Activated effector memory CD4-positive, alpha-beta T cell treated with anti-CD3 and anti-CD28 coated beads, Interleukin-2, amount 50 U/mL, for 16 hours (primary cell): Measurements from ENCODE around the gene KRTAP9-9.
"Not testable (repeated sequence)": the region's sequence is repeated elsewhere in the genome, so short reads cannot be mapped to it uniquely, and the experiment has no call there.

Source experiments
- DNase-seq: peaks from one replicate; pipeline ENCODE4 v3.0.0-alpha.2; 2020

Gene KRTAP9-9

GRCh38 chr17:41255381-41256290 lies at the start of gene KRTAP9-9:
Gene KRTAP9-9 (plus strand): TSS chr17:41255384.
- DNase-seq: not testable (repeated sequence)

- DNase-seq: no peak
Measured at GRCh38 chr17:41211845-41212466, 43.2 kb upstream of the KRTAP9-9 start.

- DNase-seq: no peak
Measured at GRCh38 chr17:41212524-41213169, 42.5 kb upstream of the KRTAP9-9 start.

DNA sequence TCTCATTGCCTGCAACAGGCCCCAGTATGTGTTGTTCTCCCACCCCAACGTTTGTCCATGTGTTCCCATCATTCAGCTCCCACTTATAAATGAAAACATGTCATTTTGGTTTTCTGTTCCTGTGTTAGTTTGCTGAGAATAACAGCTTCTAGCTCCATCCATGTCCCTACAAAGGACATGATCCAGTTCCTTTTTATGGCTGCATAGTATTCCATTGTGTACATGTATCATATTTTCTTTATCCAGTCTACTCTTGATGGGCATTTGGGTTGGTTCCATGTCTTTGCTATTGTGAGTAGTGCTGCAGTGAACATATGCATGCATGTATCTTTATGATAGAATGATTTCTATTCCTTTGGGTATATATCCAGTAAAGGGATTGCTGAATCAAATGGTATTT lies 39.5 kb upstream of the KRTAP9-9 start:
- DNase-seq: no peak

DNA sequence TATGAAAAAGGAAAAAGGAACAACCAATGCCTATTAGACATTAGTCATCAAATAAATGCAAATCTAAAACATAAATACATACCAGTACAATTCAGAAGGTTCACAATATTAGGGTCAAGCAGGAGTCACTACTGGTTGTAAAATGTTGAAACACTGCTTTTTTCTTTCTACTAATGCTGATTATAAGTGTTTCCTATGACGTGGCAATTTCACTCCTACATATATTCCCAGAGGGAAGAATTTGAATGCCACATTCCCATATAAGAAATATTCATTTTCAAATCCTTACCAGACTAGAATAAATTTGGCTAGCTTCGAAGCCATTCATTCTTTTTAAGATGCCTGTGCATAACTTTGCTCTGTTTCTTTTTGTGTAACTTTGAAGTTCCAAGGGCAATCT lies 31.4 kb upstream of the KRTAP9-9 start:
- no peak for DNase-seq

DNA sequence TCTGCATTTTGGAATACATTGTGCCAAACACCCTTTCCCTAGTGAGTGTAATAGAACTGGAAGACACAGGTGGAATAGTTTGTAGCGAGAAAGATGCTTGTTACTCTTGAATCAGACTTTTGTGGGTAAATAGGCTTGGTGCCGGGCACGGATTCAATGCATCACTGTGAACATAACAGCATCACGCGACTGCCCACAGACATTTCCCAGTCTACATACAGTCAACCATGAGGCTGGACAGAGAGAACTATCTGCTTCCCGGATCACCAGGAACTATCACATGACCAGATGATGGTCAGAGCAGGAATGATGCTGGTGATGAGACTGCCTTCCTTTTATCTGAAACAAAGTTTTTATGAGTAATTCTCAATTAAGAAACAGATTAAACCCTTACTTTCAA lies 29.1 kb upstream of the KRTAP9-9 start:
- no peak for DNase-seq

DNA sequence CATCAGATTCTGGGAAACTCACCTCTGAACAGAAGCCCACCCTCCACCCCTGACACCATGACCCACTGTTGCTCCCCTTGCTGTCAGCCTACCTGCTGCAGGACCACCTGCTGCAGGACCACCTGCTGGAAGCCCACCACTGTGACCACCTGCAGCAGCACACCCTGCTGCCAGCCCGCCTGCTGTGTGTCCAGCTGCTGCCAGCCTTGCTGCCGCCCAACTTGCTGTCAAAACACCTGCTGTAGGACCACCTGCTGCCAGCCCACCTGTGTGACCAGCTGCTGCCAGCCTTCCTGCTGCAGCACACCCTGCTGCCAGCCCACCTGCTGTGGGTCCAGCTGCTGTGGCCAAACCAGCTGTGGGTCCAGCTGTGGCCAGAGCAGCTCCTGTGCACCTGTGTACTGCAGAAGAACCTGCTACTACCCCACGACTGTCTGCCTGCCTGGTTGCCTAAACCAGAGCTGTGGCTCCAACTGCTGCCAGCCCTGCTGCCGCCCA lies 28.5 kb upstream of the KRTAP9-9 start, which contains the start of gene KRTAP9-2:
KRTAP9-2 (plus strand) TSS at position 51 of the 498 bp plus-strand sequence; CDS start at position 58, 7 bp downstream.
- DNase-seq: not testable (repeated sequence)

GRCh38 chr17:41230094-41230493 lies 25.1 kb upstream of the KRTAP9-9 start:
- no peak for DNase-seq

DNA sequence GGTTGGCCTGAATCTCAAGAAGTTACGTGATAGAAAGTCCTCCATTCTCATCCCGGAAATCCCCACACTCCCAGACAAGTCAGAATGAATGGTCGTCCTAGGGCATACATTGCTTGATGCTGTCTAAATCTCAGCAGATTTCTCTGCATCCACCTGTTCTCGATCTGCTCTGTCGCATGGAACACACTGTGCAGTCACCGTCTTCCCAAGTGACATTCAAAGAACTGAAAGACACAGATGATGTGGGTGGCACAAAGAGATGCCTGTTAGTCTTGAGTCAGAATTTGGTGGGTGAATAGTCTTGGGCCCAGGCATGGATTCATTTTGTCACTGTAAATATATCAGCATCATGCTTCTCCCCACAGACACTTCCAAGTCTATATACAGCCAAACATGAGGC lies 23.5 kb upstream of the KRTAP9-9 start:
- DNase-seq: no peak

DNA sequence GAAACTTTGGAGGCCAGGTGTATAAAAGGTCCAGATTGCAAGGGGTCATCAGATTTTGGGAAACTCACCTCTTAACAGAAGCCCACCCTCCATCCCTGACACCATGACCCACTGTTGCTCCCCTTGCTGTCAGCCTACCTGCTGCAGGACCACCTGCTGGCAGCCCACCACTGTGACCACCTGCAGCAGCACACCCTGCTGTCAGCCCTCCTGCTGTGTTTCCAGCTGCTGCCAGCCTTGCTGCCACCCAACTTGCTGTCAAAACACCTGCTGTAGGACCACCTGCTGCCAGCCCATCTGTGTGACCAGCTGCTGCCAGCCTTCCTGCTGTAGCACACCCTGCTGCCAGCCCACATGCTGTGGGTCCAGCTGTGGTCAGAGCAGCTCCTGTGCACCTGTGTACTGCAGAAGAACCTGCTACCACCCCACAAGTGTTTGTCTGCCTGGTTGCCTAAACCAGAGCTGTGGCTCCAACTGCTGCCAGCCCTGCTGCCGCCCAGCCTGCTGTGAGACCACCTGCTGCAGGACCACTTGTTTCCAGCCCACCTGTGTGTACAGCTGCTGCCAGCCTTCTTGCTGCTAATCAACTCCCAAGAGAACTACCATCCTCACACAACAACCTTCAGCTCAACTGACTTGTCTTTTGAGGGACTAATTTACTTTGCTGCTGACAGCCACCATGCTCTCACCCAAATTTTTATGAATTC lies 22.6 kb upstream of the KRTAP9-9 start, which contains the start of gene KRTAP9-3:
KRTAP9-3 (plus strand) TSS at position 51 of the 707 bp plus-strand sequence; CDS start at position 104, 53 bp downstream.
- not testable (repeated sequence) for DNase-seq

GRCh38 chr17:41237116-41237515 lies 18.1 kb upstream of the KRTAP9-9 start:
- not testable (repeated sequence) for DNase-seq

GRCh38 chr17:41237949-41238437 lies 17.2 kb upstream of the KRTAP9-9 start, which contains the start of gene KRTAP9-8:
Gene KRTAP9-8 (plus strand): TSS chr17:41237999. CDS start chr17:41238052, 53 bp downstream.
- DNase-seq: not testable (repeated sequence)

GRCh38 chr17:41246995-41247787 lies 8.0 kb upstream of the KRTAP9-9 start:
- DNase-seq: not testable (repeated sequence)

- not testable (repeated sequence) for DNase-seq
Measured at GRCh38 chr17:41249637-41250240, 5.4 kb upstream of the KRTAP9-9 start, which contains the start of gene KRTAP9-4. Gene KRTAP9-4 (plus strand): TSS chr17:41249687. CDS start chr17:41249721, 34 bp downstream.

DNA sequence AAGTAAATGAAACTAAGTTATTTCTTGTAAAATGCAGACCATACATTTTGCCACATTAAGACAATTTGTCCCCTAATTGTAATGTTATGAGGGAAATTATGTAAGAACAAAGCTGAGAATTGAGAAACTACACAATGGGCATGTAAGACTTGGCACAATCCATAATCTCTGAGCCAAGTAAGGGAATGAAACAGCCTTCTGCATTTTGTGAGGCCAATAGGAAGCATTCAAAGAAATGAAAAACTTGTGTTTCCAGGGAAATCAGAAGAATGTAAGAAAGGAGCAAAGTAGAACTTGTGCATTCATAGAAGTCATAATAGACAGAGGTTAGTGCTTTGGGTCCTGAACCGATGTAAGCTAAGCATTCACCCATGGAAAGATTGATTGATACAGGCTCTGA lies 3.9 kb upstream of the KRTAP9-9 start:
- no peak for DNase-seq

GRCh38 chr17:41254861-41255260 lies 323 bp upstream of the KRTAP9-9 start:
- no peak for DNase-seq

GRCh38 chr17:41256291-41256685 lies 1.1 kb downstream of the KRTAP9-9 start:
- DNase-seq: no peak

- DNase-seq: no peak
Measured at GRCh38 chr17:41258406-41258805, 3.2 kb downstream of the KRTAP9-9 start.

GRCh38 chr17:41263212-41263611 lies 8.0 kb downstream of the KRTAP9-9 start:
- DNase-seq: no peak

DNA sequence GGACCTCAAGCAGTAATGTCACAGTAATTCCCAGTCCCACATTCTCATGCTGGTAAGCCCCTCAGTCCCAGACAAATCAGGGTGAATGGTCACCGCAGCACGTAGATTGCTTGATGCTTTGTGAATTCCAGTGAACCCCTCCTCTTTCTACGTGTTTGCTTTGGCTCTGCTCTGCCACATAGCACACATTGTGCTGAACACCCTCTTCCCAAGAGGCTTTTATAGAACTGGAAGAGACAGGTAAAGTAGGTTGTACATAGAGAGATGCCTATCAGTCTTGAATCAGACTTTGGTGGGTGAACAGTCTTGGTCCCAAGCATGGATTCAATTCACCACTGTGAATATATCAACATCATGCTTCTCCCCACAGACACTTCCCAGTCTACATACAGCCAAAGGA lies 9.4 kb downstream of the KRTAP9-9 start:
- DNase-seq: no peak

GRCh38 chr17:41265078-41265477 lies 9.9 kb downstream of the KRTAP9-9 start, which contains the start of gene KRTAP9-6:
Gene KRTAP9-6 (plus strand): TSS chr17:41265378. CDS start chr17:41265378, 0 bp downstream.
- DNase-seq: no peak
